Activated CD4-positive, alpha-beta T cell treated with anti-CD3 and anti-CD28 coated beads, Interleukin-2, amount 10 ng/mL, durations not matched to agents 24 days and 14 days (primary cell): ENCODE results near the gene RASA3. TPM values are rescaled to one million over a fixed set of nuclear protein-coding genes. Genes with fewer than 3 reads are reported as not detected.

Source experiments
- DNase-seq: peaks from one replicate; pipeline ENCODE4 v3.0.0; 2022
- H3K27ac Mint-ChIP-seq: one replicate; pipeline ENCODE4 v1.8.0; 2022; ENCODE audit warnings: mild to moderate bottlenecking, mixed read lengths
- H3K27me3 Mint-ChIP-seq: one replicate; pipeline ENCODE4 v1.8.0; 2022; ENCODE audit warnings: mixed read lengths
- H3K36me3 Mint-ChIP-seq: one replicate; pipeline ENCODE4 v1.8.0; 2022; ENCODE audit warnings: low read depth, mild to moderate bottlenecking, mixed read lengths
- H3K4me1 Mint-ChIP-seq: one replicate; pipeline ENCODE4 v1.8.0; 2021; ENCODE audit warnings: mixed read lengths
- H3K4me3 Mint-ChIP-seq: one replicate; pipeline ENCODE4 v1.8.0; 2022; ENCODE audit warnings: mild to moderate bottlenecking, moderate library complexity, mixed read lengths
- H3K9me3 Mint-ChIP-seq: one replicate; pipeline ENCODE4 v1.8.0; 2021; ENCODE audit warnings: mixed read lengths
- intact Hi-C: fragments of 100-400 bp; cut with micrococcal nuclease; formaldehyde crosslinking; loops from one replicate; pipeline ENCODE4 v1.15.1; 2023
- total RNA-seq: library from RNA; stranded (reverse); gene quantifications from 2 replicates; pipeline ENCODE4 v1.2.3, GENCODE V29; 2022

The RASA3 gene
- total RNA-seq, 1 donor from 2014 or later = 15.9 TPM

GRCh38 chr13:114000151-114001040 is 132.0 kb downstream of the RASA3 start:
- H3K27me3 Mint-ChIP-seq = no peaks in the 10 kb centered on the region
- H3K27ac Mint-ChIP-seq = no peak overlapping the region
- no peak overlapping the region for H3K4me3 Mint-ChIP-seq
- peaks cover 27% of the 10 kb centered on the region for H3K36me3 Mint-ChIP-seq
- no peaks in the 10 kb centered on the region for H3K4me1 Mint-ChIP-seq
- intact Hi-C loops = no loop called here
- no peak for DNase-seq
- no peaks in the 10 kb centered on the region for H3K9me3 Mint-ChIP-seq

DNA sequence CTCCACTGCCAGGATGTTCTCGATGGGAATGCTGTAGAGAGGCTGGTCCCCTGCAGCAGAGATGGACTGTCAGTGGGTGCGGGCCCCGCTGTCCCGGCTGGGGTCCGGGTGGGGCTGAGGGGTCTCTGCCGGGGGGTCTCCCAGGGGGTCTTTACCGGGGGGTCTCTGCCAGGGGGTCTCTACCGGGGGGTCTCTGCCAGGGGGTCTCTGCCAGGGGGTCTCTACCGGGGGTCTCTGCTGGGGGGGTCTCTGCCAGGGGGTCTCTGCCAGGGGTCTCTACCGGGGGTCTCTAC is 132.9 kb downstream of the RASA3 start:
- Mint-ChIP-seq H3K4me3 (no peak overlapping the region), H3K27me3 (no peaks in the 10 kb centered on the region), H3K36me3 (peaks cover 25% of the 10 kb centered on the region), H3K27ac (no peak overlapping the region), H3K9me3 (no peaks in the 10 kb centered on the region), H3K4me1 (no peaks in the 10 kb centered on the region)
- intact Hi-C loops = no loop called here
- DNase-seq = no peak

GRCh38 chr13:113998781-113999617 is 133.4 kb downstream of the RASA3 start:
- peaks cover 30% of the 10 kb centered on the region for H3K36me3 Mint-ChIP-seq
- intact Hi-C loops = no loop called here
- no peaks in the 10 kb centered on the region for H3K4me1 Mint-ChIP-seq
- H3K27me3 Mint-ChIP-seq = no peaks in the 10 kb centered on the region
- H3K9me3 Mint-ChIP-seq = no peaks in the 10 kb centered on the region
- H3K27ac Mint-ChIP-seq = no peak overlapping the region
- no peak overlapping the region for H3K4me3 Mint-ChIP-seq
- DNase-seq = no peak

- no peaks in the 10 kb centered on the region for H3K4me1 Mint-ChIP-seq
- peaks cover 30% of the 10 kb centered on the region for H3K36me3 Mint-ChIP-seq
- no peak for DNase-seq
- H3K4me3 Mint-ChIP-seq = no peak overlapping the region
- H3K27me3 Mint-ChIP-seq = no peaks in the 10 kb centered on the region
- H3K9me3 Mint-ChIP-seq = no peaks in the 10 kb centered on the region
- no peak overlapping the region for H3K27ac Mint-ChIP-seq
- intact Hi-C loops = no loop called here
These were observed 134.3 kb downstream of the RASA3 start for GRCh38 chr13:113997845-113998751.

GRCh38 chr13:113996912-113997745 is 135.3 kb downstream of the RASA3 start:
- DNase-seq = no peak
- Mint-ChIP-seq H3K36me3 (peaks cover 39% of the 10 kb centered on the region), H3K9me3 (no peaks in the 10 kb centered on the region), H3K27ac (no peak overlapping the region), H3K4me3 (no peak overlapping the region), H3K27me3 (no peaks in the 10 kb centered on the region), H3K4me1 (no peaks in the 10 kb centered on the region)
- intact Hi-C loops = no loop called here

- intact Hi-C loops = no loop called here
- no peaks in the 10 kb centered on the region for H3K9me3 Mint-ChIP-seq
- H3K27me3 Mint-ChIP-seq = no peaks in the 10 kb centered on the region
- H3K4me3 Mint-ChIP-seq = no peak overlapping the region
- H3K4me1 Mint-ChIP-seq = no peaks in the 10 kb centered on the region
- H3K27ac Mint-ChIP-seq = no peak overlapping the region
- no peak for DNase-seq
- H3K36me3 Mint-ChIP-seq = peaks cover 44% of the 10 kb centered on the region
These were observed 136.1 kb downstream of the RASA3 start for GRCh38 chr13:113996081-113996911.

DNA sequence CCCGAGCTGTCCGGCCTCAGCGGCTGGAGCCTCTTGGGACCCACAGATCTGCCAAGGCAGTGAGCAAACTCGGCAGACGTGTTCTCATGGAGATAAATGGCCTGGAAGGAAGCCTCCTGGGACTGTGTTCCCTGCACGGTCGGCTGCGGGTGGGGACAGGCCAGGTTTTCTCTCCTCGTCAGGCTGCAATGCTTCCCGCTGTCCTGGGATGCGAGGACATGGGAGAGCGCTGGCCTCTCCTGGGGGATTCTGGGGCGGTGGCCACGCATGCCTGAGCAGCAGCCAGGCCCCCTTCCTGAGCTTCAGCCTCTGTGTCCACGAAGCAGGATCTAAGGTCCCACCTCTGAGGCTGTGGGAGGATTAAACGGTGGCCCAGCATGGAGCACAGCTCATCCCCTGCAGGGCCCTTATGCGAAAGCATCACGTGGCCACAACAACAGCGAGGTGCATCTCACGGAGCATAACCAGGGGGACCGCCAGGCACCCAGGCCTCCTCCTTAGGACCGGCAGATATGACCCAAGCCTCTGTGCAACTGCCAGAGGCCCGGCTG is 137.3 kb downstream of the RASA3 start:
- Mint-ChIP-seq H3K36me3 (peaks cover 49% of the 10 kb centered on the region), H3K27ac (no peak overlapping the region)
- intact Hi-C loops = no loop called here

GRCh38 chr13:113992276-113993005 is 140.0 kb downstream of the RASA3 start:
- no peak overlapping the region for H3K4me3 Mint-ChIP-seq
- no peak overlapping the region for H3K27ac Mint-ChIP-seq
- no peaks in the 10 kb centered on the region for H3K27me3 Mint-ChIP-seq
- no peak for DNase-seq
- H3K9me3 Mint-ChIP-seq = peaks cover 16% of the 10 kb centered on the region
- peaks cover 2% of the 10 kb centered on the region for H3K4me1 Mint-ChIP-seq
- peaks cover 50% of the 10 kb centered on the region for H3K36me3 Mint-ChIP-seq
- intact Hi-C loops = no loop called here

More for the DNA sequence above, 137.3 kb downstream of the RASA3 start:
- Mint-ChIP-seq H3K4me1 (no peaks in the 10 kb centered on the region), H3K4me3 (no peak overlapping the region), H3K27me3 (no peaks in the 10 kb centered on the region), H3K9me3 (peaks cover under 1% of the 10 kb centered on the region)
- DNase-seq = no peak

DNA sequence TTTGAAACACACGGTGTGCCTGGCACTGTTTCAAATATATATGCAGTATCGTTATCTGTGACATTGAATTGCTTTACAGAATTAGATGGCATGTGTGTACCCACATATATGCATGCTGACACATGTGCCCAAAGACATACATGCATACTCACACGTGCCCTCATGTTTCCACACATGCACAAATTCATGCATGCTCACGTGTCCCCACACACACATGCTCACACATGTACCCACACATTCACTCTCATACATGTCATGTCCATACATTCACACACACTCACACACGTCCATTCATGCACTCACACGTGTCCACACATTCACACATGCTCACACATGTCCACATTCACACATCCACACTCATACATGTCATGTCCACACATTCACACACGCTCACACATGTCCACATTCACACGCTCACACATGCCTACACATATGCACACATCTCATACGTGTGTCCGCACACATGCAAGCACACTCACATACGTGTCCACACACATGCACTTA is 140.7 kb downstream of the RASA3 start:
- Mint-ChIP-seq H3K4me1 (peaks cover 2% of the 10 kb centered on the region), H3K27ac (no peak overlapping the region), H3K4me3 (no peak overlapping the region), H3K27me3 (no peaks in the 10 kb centered on the region), H3K9me3 (peaks cover 16% of the 10 kb centered on the region), H3K36me3 (peaks cover 46% of the 10 kb centered on the region)
- intact Hi-C loops = no loop called here
- no peak for DNase-seq

DNA sequence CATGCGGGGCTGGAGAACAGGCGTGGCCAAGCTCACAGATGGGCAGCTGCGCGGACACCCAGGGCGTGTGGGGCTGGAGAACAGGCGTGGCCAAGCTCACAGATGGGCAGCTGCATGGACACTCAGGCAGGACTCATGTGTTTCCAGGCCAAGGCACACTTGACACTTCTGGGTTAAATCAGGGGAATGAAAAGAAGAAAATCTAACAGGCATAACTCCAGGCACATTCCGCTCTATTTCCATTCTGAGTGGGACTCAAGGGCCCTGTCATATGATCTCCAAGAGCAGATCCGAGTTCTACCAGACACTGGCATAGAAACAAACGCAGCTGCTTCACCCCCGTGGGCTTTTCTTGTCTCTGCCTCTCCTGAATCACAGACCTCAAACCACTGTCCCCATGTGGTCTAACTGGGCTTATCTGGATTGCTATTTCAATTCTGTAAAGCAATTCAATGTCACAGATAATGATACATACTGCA is 141.2 kb downstream of the RASA3 start:
- no peak for DNase-seq
- H3K27ac Mint-ChIP-seq = no peak overlapping the region
- H3K27me3 Mint-ChIP-seq = no peaks in the 10 kb centered on the region
- no peak overlapping the region for H3K4me3 Mint-ChIP-seq
- H3K36me3 Mint-ChIP-seq = peaks cover 46% of the 10 kb centered on the region
- intact Hi-C loops = no loop called here
- peaks cover 2% of the 10 kb centered on the region for H3K4me1 Mint-ChIP-seq
- H3K9me3 Mint-ChIP-seq = peaks cover 16% of the 10 kb centered on the region

GRCh38 chr13:113990321-113990837 is 142.0 kb downstream of the RASA3 start:
- Mint-ChIP-seq H3K4me3 (no peak overlapping the region), H3K9me3 (peaks cover 16% of the 10 kb centered on the region), H3K36me3 (peaks cover 46% of the 10 kb centered on the region), H3K27ac (no peak overlapping the region), H3K27me3 (no peaks in the 10 kb centered on the region), H3K4me1 (peaks cover 2% of the 10 kb centered on the region)
- no peak for DNase-seq
- intact Hi-C loops = no loop called here
